Measurements from ENCODE around the gene ADAMTS18. TPM values are rescaled to one million over a fixed set of nuclear protein-coding genes. Genes with fewer than 3 reads are reported as not detected.

Gene ADAMTS18
- polyA plus RNA-seq, 2 of the 4 experiments (the other 2 are of a cell fraction): 0.03 TPM; not detected in 1

DNA sequence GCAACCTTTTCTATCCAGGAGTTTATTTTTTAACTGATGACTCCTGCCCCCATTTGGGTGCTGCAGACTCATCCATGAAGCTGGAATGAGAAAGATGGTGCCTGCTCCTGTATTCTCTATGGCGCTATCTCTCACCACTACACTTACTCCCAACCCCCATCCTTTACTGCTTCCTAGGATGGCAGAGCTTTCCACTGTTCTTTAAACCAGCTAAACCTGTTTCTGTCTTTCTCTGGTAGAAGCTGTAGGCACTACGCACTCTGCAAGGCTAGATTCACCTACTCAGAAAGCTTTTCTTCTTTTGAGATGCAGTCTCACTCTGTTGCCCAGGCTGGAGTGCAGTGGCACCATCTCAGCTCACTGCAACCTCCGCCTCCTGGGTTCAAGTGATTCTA, 47.0 kb downstream of the ADAMTS18 start (continued):
- no peak for TF ChIP-seq CTCF (IDR thresholded peaks at IDR 0.05)
- TF ChIP-seq TP53 (CRISPR knock-in tag; IDR thresholded peaks at IDR 0.05): no peak
- TF ChIP-seq HEYL (CRISPR knock-in tag; IDR thresholded peaks at IDR 0.05): no peak
- TF ChIP-seq FOXS1 (CRISPR knock-in tag; IDR thresholded peaks at IDR 0.05): no peak
- TF ChIP-seq GATA3 (IDR thresholded peaks at IDR 0.05; ENCODE audit: borderline replicate concordance): no peak
- TF ChIP-seq CEBPB (IDR thresholded peaks at IDR 0.05): no peak
- TF ChIP-seq MAZ (IDR thresholded peaks at IDR 0.05; ENCODE audit: borderline replicate concordance, low read depth, low read length): no peak
- no peak for TF ChIP-seq EHF (CRISPR knock-in tag; IDR thresholded peaks at IDR 0.05)

DNA sequence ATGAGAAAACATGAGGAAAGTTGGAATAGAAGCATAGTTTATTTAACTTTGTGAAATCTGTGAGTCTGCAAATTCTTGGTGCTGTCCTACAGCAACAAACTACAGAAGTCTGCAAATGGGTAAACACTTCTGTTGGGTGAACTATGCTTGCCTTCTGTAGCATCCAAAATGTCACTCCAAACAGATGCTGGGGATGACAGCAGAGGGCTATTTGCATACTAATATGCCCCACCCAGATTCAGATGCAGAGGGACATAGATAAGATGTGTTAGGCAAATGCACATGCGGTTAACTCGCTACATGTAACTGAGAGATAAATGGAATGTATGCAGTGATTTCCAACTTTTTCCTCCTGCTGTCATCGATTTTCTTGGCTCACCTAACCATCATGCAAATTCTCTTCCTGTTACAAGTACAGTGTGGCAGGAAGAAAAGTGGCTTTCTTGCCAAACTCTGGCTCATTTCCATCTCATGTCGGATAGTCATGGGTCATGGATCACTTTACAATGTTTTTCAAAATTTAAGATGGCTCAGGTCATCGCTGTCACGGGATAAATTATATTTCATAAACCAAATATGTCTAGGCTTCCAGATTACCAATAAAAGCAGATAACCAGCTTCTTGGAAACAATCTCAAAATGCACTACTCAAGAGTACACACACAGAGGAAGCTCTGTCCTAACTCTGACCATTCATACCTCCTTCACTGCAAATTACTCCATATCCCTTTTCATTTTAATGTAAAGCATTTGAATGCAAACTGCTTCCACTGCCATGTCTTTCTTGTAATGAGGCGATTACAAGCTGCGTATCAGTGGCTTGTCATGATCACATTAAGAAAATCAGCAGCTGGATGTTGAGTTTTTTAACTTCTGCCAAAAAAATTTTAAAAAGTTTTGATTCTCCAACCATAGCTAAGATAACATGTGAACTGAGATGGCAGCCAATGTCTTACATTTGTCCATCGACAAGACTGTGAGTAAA, 47.7 kb downstream of the ADAMTS18 start:
- no peak overlapping the region for H3K27ac ChIP-seq
- POLR2A ChIA-PET: interaction anchor here (0.6 kb wide), 1 partner anchor 11 kb away, joined by 4 read pairs; no protein-coding TSS in a partner anchor
- TF ChIP-seq POLR2AphosphoS2 (conservative IDR thresholded peaks at IDR 0.05; ENCODE audit: low read length) (no peak), CBX2 (IDR thresholded peaks at IDR 0.05; ENCODE audit: borderline replicate concordance, low read depth) (no peak), ESRRA (IDR thresholded peaks at IDR 0.05; ENCODE audit: borderline replicate concordance, low read length) (no peak), TP53 (CRISPR knock-in tag; IDR thresholded peaks at IDR 0.05) (no peak), ZNF302 (CRISPR knock-in tag; IDR thresholded peaks at IDR 0.05) (no peak), RFX5 (IDR thresholded peaks at IDR 0.05) (no peak), BHLHE40 (IDR thresholded peaks at IDR 0.05; ENCODE audit: low read depth, low read length) (no peak), GATA3 (IDR thresholded peaks at IDR 0.05; ENCODE audit: borderline replicate concordance) (no peak), RARB (CRISPR knock-in tag; IDR thresholded peaks at IDR 0.05) (no peak), REST (IDR thresholded peaks at IDR 0.05) (no peak), KDM5A (IDR thresholded peaks at IDR 0.05) (no peak), ATOH8 (CRISPR knock-in tag; IDR thresholded peaks at IDR 0.05; ENCODE audit: low read depth) (no peak), HEYL (CRISPR knock-in tag; IDR thresholded peaks at IDR 0.05) (no peak)
- TF ChIP-seq, protein P1, sequence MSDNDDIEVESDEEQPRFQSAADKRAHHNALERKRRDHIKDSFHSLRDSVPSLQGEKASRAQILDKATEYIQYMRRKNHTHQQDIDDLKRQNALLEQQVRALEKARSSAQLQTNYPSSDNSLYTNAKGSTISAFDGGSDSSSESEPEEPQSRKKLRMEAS (IDR thresholded peaks at IDR 0.05): no peak
- TF ChIP-seq, protein P2, sequence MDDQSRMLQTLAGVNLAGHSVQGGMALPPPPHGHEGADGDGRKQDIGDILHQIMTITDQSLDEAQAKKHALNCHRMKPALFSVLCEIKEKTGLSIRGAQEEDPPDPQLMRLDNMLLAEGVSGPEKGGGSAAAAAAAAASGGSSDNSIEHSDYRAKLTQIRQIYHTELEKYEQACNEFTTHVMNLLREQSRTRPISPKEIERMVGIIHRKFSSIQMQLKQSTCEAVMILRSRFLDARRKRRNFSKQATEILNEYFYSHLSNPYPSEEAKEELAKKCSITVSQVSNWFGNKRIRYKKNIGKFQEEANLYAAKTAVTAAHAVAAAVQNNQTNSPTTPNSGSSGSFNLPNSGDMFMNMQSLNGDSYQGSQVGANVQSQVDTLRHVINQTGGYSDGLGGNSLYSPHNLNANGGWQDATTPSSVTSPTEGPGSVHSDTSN (IDR thresholded peaks at IDR 0.05): no peak
- TF ChIP-seq, protein P3, sequence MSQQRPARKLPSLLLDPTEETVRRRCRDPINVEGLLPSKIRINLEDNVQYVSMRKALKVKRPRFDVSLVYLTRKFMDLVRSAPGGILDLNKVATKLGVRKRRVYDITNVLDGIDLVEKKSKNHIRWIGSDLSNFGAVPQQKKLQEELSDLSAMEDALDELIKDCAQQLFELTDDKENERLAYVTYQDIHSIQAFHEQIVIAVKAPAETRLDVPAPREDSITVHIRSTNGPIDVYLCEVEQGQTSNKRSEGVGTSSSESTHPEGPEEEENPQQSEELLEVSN (IDR thresholded peaks at IDR 0.05; ENCODE audit: borderline replicate concordance, low read depth): no peak
- TF ChIP-seq, protein P4, sequence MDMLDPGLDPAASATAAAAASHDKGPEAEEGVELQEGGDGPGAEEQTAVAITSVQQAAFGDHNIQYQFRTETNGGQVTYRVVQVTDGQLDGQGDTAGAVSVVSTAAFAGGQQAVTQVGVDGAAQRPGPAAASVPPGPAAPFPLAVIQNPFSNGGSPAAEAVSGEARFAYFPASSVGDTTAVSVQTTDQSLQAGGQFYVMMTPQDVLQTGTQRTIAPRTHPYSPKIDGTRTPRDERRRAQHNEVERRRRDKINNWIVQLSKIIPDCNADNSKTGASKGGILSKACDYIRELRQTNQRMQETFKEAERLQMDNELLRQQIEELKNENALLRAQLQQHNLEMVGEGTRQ (IDR thresholded peaks at IDR 0.05): no peak
- DNase-seq (ENCODE audit: low read depth in 1 of 2, low spot score in 1 of 2) (no peak), FAIRE-seq (no peak), ATAC-seq (no peak)
- WGBS (ENCODE audit: missing lambda C conversion rate): 73% methylated on average over 9 of the region's 9 CpGs
- H3K4me3 ChIP-seq: no peak overlapping the region
- H3K4me2 ChIP-seq: no peak overlapping the region
- no peaks in the 10 kb centered on the region for H3K4me1 ChIP-seq
- CTCF ChIA-PET: no interaction called here
- H3K9me3 ChIP-seq: no peaks in the 10 kb centered on the region
